ENCODE measurements around the gene WDFY4. TPM values are rescaled to one million over a fixed set of nuclear protein-coding genes. Genes with fewer than 3 reads are reported as not detected.

WDFY4 gene
- total RNA-seq, 4 donors from 2014 or later, result 0.61 to 3.8 (median 0.88) TPM

- Histone ChIP-seq H3K9me3 (no peaks in the 10 kb centered on the region), H3K27ac (peak overlapping the region in 2 of 4 donors; percentile 26 to 46), H3K4me3 (no peak overlapping the region), H3K36me3 (no peaks in the 10 kb centered on the region), H3K27me3 (peaks cover 0 to 9% (median 0%) of the 10 kb centered on the region in 4 donors), H3K4me1 (peaks cover 0 to 22% (median 0%) of the 10 kb centered on the region in 3 donors)
- intact Hi-C loops (cut with DNase I), result no loop called here
- WGBS, 2 donors, result 75 to 77% methylated on average over 2 of the region's 2 CpGs
- no peak for DNase-seq
- TF ChIP-seq, protein P1, sequence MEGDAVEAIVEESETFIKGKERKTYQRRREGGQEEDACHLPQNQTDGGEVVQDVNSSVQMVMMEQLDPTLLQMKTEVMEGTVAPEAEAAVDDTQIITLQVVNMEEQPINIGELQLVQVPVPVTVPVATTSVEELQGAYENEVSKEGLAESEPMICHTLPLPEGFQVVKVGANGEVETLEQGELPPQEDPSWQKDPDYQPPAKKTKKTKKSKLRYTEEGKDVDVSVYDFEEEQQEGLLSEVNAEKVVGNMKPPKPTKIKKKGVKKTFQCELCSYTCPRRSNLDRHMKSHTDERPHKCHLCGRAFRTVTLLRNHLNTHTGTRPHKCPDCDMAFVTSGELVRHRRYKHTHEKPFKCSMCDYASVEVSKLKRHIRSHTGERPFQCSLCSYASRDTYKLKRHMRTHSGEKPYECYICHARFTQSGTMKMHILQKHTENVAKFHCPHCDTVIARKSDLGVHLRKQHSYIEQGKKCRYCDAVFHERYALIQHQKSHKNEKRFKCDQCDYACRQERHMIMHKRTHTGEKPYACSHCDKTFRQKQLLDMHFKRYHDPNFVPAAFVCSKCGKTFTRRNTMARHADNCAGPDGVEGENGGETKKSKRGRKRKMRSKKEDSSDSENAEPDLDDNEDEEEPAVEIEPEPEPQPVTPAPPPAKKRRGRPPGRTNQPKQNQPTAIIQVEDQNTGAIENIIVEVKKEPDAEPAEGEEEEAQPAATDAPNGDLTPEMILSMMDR (IDR thresholded peaks at IDR 0.05), result no peak
- TF ChIP-seq POLR2A (IDR thresholded peaks at IDR 0.05), result no peak
Observed at GRCh38 chr10:48900371-48900801, 215.7 kb downstream of the WDFY4 start.

- Histone ChIP-seq H3K4me1 (peaks cover 0 to 19% (median 0%) of the 10 kb centered on the region in 3 donors), H3K27ac (no peak overlapping the region), H3K36me3 (no peaks in the 10 kb centered on the region), H3K4me3 (no peak overlapping the region), H3K27me3 (peaks cover 0 to 10% (median 0%) of the 10 kb centered on the region in 4 donors), H3K9me3 (no peaks in the 10 kb centered on the region)
- WGBS, 2 donors, result 53 to 62% methylated on average over 5 of the region's 5 CpGs
- TF ChIP-seq, protein P1 (IDR thresholded peaks at IDR 0.05), result no peak
- TF ChIP-seq POLR2A (IDR thresholded peaks at IDR 0.05), result no peak
- no peak for DNase-seq
- intact Hi-C loops (cut with DNase I), result no loop called here
Observed at GRCh38 chr10:48901319-48901718, 216.6 kb downstream of the WDFY4 start.

DNA sequence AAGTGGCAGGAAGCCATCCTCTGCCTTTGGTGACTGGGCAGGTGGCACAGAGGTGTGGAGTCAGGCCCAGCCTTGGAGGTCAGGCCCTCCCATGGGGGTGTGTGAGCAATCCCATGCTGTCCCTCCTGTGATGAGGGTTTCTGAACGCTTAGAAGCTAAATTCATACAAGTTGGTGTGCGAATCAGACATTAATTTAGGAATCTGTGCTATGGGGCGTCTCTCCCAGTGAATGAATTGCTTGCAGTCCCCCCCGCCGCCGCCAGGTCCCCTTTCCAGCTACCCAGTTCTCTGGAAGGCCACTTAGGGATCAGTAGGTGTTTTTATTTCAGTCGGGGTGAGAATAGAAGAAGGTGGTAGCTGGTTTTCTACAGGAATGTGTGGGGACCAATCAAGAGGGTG lies 217.4 kb downstream of the WDFY4 start:
- peaks cover 0 to 10% (median 0%) of the 10 kb centered on the region in 4 donors for H3K27me3 ChIP-seq
- intact Hi-C loops (cut with DNase I), result no loop called here
- no peak overlapping the region for H3K27ac ChIP-seq
- no peaks in the 10 kb centered on the region for H3K9me3 ChIP-seq
- WGBS, 2 donors, result 92 to 100% methylated on average over 1 to 7 of the region's 7 CpGs
- H3K36me3 ChIP-seq, result no peaks in the 10 kb centered on the region
- no peak overlapping the region for H3K4me3 ChIP-seq
- no peak for DNase-seq
- H3K4me1 ChIP-seq, result peaks cover 0 to 15% (median 0%) of the 10 kb centered on the region in 3 donors
- TF ChIP-seq, protein P1 (IDR thresholded peaks at IDR 0.05), result no peak
- no peak for TF ChIP-seq POLR2A (IDR thresholded peaks at IDR 0.05)

DNA sequence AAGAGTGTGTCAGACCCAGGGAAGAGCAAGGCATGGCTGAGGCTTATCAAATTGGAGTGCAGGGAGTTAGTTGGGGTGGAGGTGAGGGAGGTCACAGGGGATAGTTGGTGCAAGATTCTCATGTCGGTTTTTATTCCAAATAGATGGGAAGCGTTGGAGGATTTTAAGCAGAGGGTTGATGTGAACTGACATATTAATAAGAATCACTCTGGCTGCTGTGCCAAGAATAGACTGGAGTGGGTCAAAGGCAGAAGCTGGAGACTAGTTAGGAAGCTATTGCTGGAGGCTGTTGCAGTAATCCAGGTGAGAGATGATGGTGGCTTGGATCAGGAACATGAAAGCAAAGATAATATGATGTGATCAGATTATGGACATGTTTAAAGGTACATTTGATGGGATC lies 218.5 kb downstream of the WDFY4 start:
- Histone ChIP-seq H3K4me3 (no peak overlapping the region), H3K36me3 (no peaks in the 10 kb centered on the region), H3K4me1 (peaks cover 0 to 10% (median 0%) of the 10 kb centered on the region in 3 donors), H3K27me3 (peaks cover 0 to 10% (median 0%) of the 10 kb centered on the region in 4 donors), H3K9me3 (no peaks in the 10 kb centered on the region), H3K27ac (no peak overlapping the region)
- TF ChIP-seq POLR2A (IDR thresholded peaks at IDR 0.05), result no peak
- TF ChIP-seq, protein P1 (IDR thresholded peaks at IDR 0.05), result no peak
- WGBS, 2 donors, result 29 to 44% methylated on average over 2 of the region's 2 CpGs
- intact Hi-C loops (cut with DNase I), result no loop called here
- no peak for DNase-seq

- H3K4me1 ChIP-seq, result peaks cover 0 to 10% (median 0%) of the 10 kb centered on the region in 3 donors
- TF ChIP-seq, protein P1 (IDR thresholded peaks at IDR 0.05), result no peak
- no peak for TF ChIP-seq POLR2A (IDR thresholded peaks at IDR 0.05)
- peaks cover 0 to 10% (median 0%) of the 10 kb centered on the region in 4 donors for H3K27me3 ChIP-seq
- H3K36me3 ChIP-seq, result no peaks in the 10 kb centered on the region
- no peak overlapping the region for H3K4me3 ChIP-seq
- intact Hi-C loops (cut with DNase I), result no loop called here
- WGBS, 2 donors, result 83 to 96% methylated on average over 2 of the region's 2 CpGs
- DNase-seq, result no peak
- H3K27ac ChIP-seq, result no peak overlapping the region
- no peaks in the 10 kb centered on the region for H3K9me3 ChIP-seq
Observed at GRCh38 chr10:48904861-48905260, 220.2 kb downstream of the WDFY4 start.
